GM23338 (cell line): ENCODE measurements around the gene FRMD4A. TPM values are rescaled to one million over a fixed set of nuclear protein-coding genes. Genes with fewer than 3 reads are reported as not detected.

Experiments used
- ATAC-seq: fragments of 200-7000 bp; cut with Tn5 transposase; 3 replicates; pipeline ENCODE4 v1.9.1; 2020
- DNase-seq: peaks from one replicate; pipeline ENCODE4 v3.0.0-alpha.2; 2015; ENCODE audit warnings: low spot score
- H2AFZ ChIP-seq: fragments of 200-600 bp; sonication (generic); 2 replicates; pipeline ENCODE4 v1.8.0; 2016; ENCODE audit warnings: antibody characterized with exemption, mild to moderate bottlenecking, moderate library complexity
- H3F3A ChIP-seq: fragments of 200-600 bp; sonication (generic); replicated peaks from 2 replicates; pipeline ENCODE4 v1.8.0; 2017; ENCODE audit warnings: antibody characterized with exemption, mixed run types, low read depth
- H3K27ac ChIP-seq: fragments of 200-600 bp; sonication (generic); 2 replicates; pipeline ENCODE4 v1.6.1; 2016; ENCODE audit warnings: low read depth
- H3K27me3 ChIP-seq: fragments of 200-600 bp; sonication (generic); 2 replicates; pipeline ENCODE4 v1.8.0; 2016; ENCODE audit warnings: mild to moderate bottlenecking, mixed run types, moderate library complexity; ENCODE audit not compliant: insufficient read depth
- H3K36me3 ChIP-seq: fragments of 200-600 bp; sonication (generic); 2 replicates; pipeline ENCODE4 v1.8.0; 2016; ENCODE audit warnings: mild to moderate bottlenecking; ENCODE audit not compliant: insufficient read depth
- H3K4me1 ChIP-seq: fragments of 200-600 bp; sonication (generic); 2 replicates; pipeline ENCODE4 v1.8.0; 2016; ENCODE audit warnings: mild to moderate bottlenecking, moderate library complexity; ENCODE audit not compliant: insufficient read depth
- H3K4me2 ChIP-seq: fragments of 200-600 bp; sonication (generic); 2 replicates; pipeline ENCODE4 v1.7.1; 2017; ENCODE audit warnings: mixed run types
- H3K4me3 ChIP-seq: fragments of 200-600 bp; sonication (generic); 2 replicates; pipeline ENCODE4 v1.6.1; 2016; ENCODE audit warnings: mixed run types
- H3K79me2 ChIP-seq: fragments of 200-600 bp; sonication (generic); replicated peaks from 2 replicates; pipeline ENCODE4 v1.8.0; 2017; ENCODE audit warnings: mild to moderate bottlenecking; ENCODE audit not compliant: insufficient read depth
- H3K9me2 ChIP-seq: fragments of 200-600 bp; sonication (generic); 2 replicates; pipeline ENCODE4 v1.8.0; 2017; ENCODE audit not compliant: insufficient read depth
- H4K20me1 ChIP-seq: fragments of 200-600 bp; sonication (generic); replicated peaks from 2 replicates; pipeline ENCODE4 v1.8.0; 2017; ENCODE audit warnings: mild to moderate bottlenecking; ENCODE audit not compliant: insufficient read depth
- H3K27ac Mint-ChIP-seq: 2 replicates; pipeline ENCODE4 v1.8.0; 2020; ENCODE audit warnings: inconsistent platforms, mild to moderate bottlenecking, moderate library complexity, mixed read lengths
- H3K27me3 Mint-ChIP-seq: 3 replicates; pipeline ENCODE4 v1.8.0; 2022; ENCODE audit warnings: low read depth, mild to moderate bottlenecking, moderate library complexity, mixed read lengths, inconsistent platforms; ENCODE audit not compliant: insufficient read depth, poor library complexity
- H3K36me3 Mint-ChIP-seq: 3 replicates; pipeline ENCODE4 v1.8.0; 2021; ENCODE audit warnings: low read depth, mild to moderate bottlenecking, inconsistent platforms, moderate library complexity, mixed read lengths
- H3K4me1 Mint-ChIP-seq: 3 replicates; pipeline ENCODE4 v1.8.0; 2020; ENCODE audit warnings: mild to moderate bottlenecking, inconsistent platforms, mixed read lengths
- H3K4me3 Mint-ChIP-seq: 3 replicates; pipeline ENCODE4 v1.8.0; 2021; ENCODE audit warnings: moderate library complexity, mild to moderate bottlenecking, inconsistent platforms, mixed read lengths
- H3K9me3 Mint-ChIP-seq: 3 replicates; pipeline ENCODE4 v1.8.0; 2020; ENCODE audit warnings: moderate library complexity, mild to moderate bottlenecking, inconsistent platforms, mixed read lengths
- CTCF ChIP-seq, 2 experiments: fragments of 200-600 bp in 1 of 2; sonication (generic) in 1 of 2; conservative IDR thresholded peaks; 2 replicates each; pipeline versions ENCODE4 v1.5.1 to v1.6.1; 2016 to 2017; ENCODE audit warnings: antibody characterized with exemption in 2 of 2, low read depth in 2 of 2, mild to moderate bottlenecking in 2 of 2, moderate library complexity in 1 of 2
- ETS1 ChIP-seq: IDR thresholded peaks from 2 replicates; pipeline ENCODE4 v1.6.1; 2016; ENCODE audit warnings: antibody characterized with exemption
- EZH2 ChIP-seq: fragments of 200-600 bp; sonication (generic); IDR thresholded peaks from one replicate; pipeline ENCODE4 v1.8.0; 2017; ENCODE audit warnings: antibody characterized with exemption, mild to moderate bottlenecking, low read depth; ENCODE audit not compliant: unreplicated experiment
- EZH2phosphoT487 ChIP-seq: fragments of 200-600 bp; sonication (generic); IDR thresholded peaks from one replicate; pipeline ENCODE4 v1.8.1; 2018; ENCODE audit warnings: antibody characterized with exemption; ENCODE audit not compliant: unreplicated experiment
- JUNB ChIP-seq: IDR thresholded peaks from one replicate; pipeline ENCODE4 v1.6.1; 2016; ENCODE audit warnings: antibody characterized with exemption; ENCODE audit not compliant: unreplicated experiment
- POLR2AphosphoS5 ChIP-seq: IDR thresholded peaks from 2 replicates; pipeline ENCODE4 v1.6.1; 2016; ENCODE audit warnings: antibody characterized with exemption, low read depth
- STAT1 ChIP-seq: IDR thresholded peaks from one replicate; pipeline ENCODE4 v1.6.1; 2016; ENCODE audit warnings: antibody characterized with exemption; ENCODE audit not compliant: unreplicated experiment
- ZNF114 ChIP-seq: fragments of 250-450 bp; sonication (Bioruptor Pico); IDR thresholded peaks from 2 replicates; pipeline ENCODE4 v1.5.0; 2020; ENCODE audit warnings: mild to moderate bottlenecking, moderate library complexity
- ZNF462 ChIP-seq: fragments of 250-450 bp; sonication (Bioruptor Pico); IDR thresholded peaks from 2 replicates; pipeline ENCODE4 v1.5.0; 2020; ENCODE audit warnings: mild to moderate bottlenecking, moderate library complexity
- polyA plus RNA-seq: library from polyadenylated mRNA; unstranded; fragments of >200 nt; fragmentation: Nextera tagmentation; extraction: Ambion mirVana; gene quantifications from 2 replicates; pipeline ENCODE4 v1.2.1, GENCODE V29; 2016
- total RNA-seq: library from RNA; depleted of rRNA; stranded (reverse); fragments of >200 nt; shearing (Covaris generic); gene quantifications from 2 replicates; pipeline ENCODE4 v1.2.3, GENCODE V29; 2014

The FRMD4A gene
- total and polyA plus RNA-seq, 2 experiments from 2014 or later, result 14.0 to 20.1 TPM

- Histone ChIP-seq H4K20me1 (no peaks in the 10 kb centered on the region), H3K79me2 (no peaks in the 10 kb centered on the region), H3K4me3 (no peak overlapping the region), H3K4me1 (peaks cover 12% of the 10 kb centered on the region; the same call in 1 of the 2 replicates), H3F3A (0 out of 2 replicates have a peak, but pooled peaks cover 3% of the 10 kb centered on the region), H3K4me2 (no peak overlapping the region), H3K27me3 (no peaks in the 10 kb centered on the region), H2AFZ (0 out of 2 replicates have a peak overlapping the region, but pooled peaks have one; percentile 25), H3K36me3 (no peaks in the 10 kb centered on the region), H3K27ac (no peak overlapping the region), H3K9me2 (peaks cover under 1% of the 10 kb centered on the region; the same call in 1 of the 2 replicates)
- DNase-seq, result no peak
- Mint-ChIP-seq H3K9me3 (no peaks in the 10 kb centered on the region), H3K4me1 (peaks cover 22% of the 10 kb centered on the region), H3K27me3 (peaks cover 2% of the 10 kb centered on the region), H3K36me3 (no peaks in the 10 kb centered on the region), H3K4me3 (no peak overlapping the region), H3K27ac (no peak overlapping the region)
- no peak for ATAC-seq
- no peak for TF ChIP-seq CTCF (conservative IDR thresholded peaks at IDR 0.05; ENCODE audit: low read depth in 2 of 2)
- no peak for TF ChIP-seq POLR2AphosphoS5
- TF ChIP-seq ETS1, result no peak
- TF ChIP-seq EZH2, result no peak
- no peak for TF ChIP-seq EZH2phosphoT487
Observed at GRCh38 chr10:14196113-14196512, 134.6 kb downstream of the FRMD4A start.

- no peak overlapping the region for H3K4me3 Mint-ChIP-seq
- no peak for DNase-seq
- no peaks in the 10 kb centered on the region for H3K36me3 Mint-ChIP-seq
- H3K4me1 Mint-ChIP-seq, result peaks cover 22% of the 10 kb centered on the region
- no peaks in the 10 kb centered on the region for H3K9me3 Mint-ChIP-seq
- H3K79me2 ChIP-seq, result no peaks in the 10 kb centered on the region
- H3K4me2 ChIP-seq, result no peak overlapping the region
- H3K27ac Mint-ChIP-seq, result peak overlapping the region; percentile 6; the same call in 1 of the 2 replicates
- no peaks in the 10 kb centered on the region for H3K27me3 ChIP-seq
- no peak overlapping the region for H3K4me3 ChIP-seq
- peaks cover 12% of the 10 kb centered on the region; the same call in 1 of the 2 replicates for H3K4me1 ChIP-seq
- H2AFZ ChIP-seq, result 0 out of 2 replicates have a peak overlapping the region, but pooled peaks have one; percentile 25
- peaks cover 2% of the 10 kb centered on the region for H3K27me3 Mint-ChIP-seq
- H3K36me3 ChIP-seq, result no peaks in the 10 kb centered on the region
- H4K20me1 ChIP-seq, result no peaks in the 10 kb centered on the region
- peaks cover 4% of the 10 kb centered on the region; the same call in 1 of the 2 replicates for H3K9me2 ChIP-seq
- no peak overlapping the region for H3K27ac ChIP-seq
- 0 out of 2 replicates have a peak, but pooled peaks cover 3% of the 10 kb centered on the region for H3F3A ChIP-seq
- no peak; the same call in 1 of the 3 replicates for ATAC-seq
- TF ChIP-seq ZNF462, result no peak
- no peak for TF ChIP-seq ZNF114 (CRISPR knock-in tag)
- TF ChIP-seq EZH2, result no peak
- no peak for TF ChIP-seq JUNB
- no peak for TF ChIP-seq STAT1
Observed at GRCh38 chr10:14195433-14195832, 135.3 kb downstream of the FRMD4A start.
